Upper lobe of right lung (tissue), 1 donor: ENCODE measurements around the gene DNAH14. TPM values are rescaled to one million over a fixed set of nuclear protein-coding genes. Genes with fewer than 3 reads are reported as not detected.
"Not testable (repeated sequence)": the region's sequence is repeated elsewhere in the genome, so short reads cannot be mapped to it uniquely, and the experiment has no call there.

Experiments used
- ATAC-seq: fragments of 200-7000 bp; cut with Tn5 transposase; one replicate; pipeline ENCODE4 v1.9.1; 2020; ENCODE audit warnings: mild to moderate bottlenecking, moderate library complexity
- DNase-seq: peaks from one replicate; pipeline ENCODE4 v3.0.0-alpha.2; 2020
- H3K27ac ChIP-seq: fragments of 200-600 bp; one replicate; pipeline ENCODE4 v1.8.0; 2022
- H3K27me3 ChIP-seq: fragments of 200-600 bp; one replicate; pipeline ENCODE4 v1.8.0; 2022; ENCODE audit warnings: mild to moderate bottlenecking
- H3K36me3 ChIP-seq: fragments of 200-600 bp; one replicate; pipeline ENCODE4 v1.8.0; 2022
- H3K4me1 ChIP-seq: fragments of 200-600 bp; one replicate; pipeline ENCODE4 v1.8.0; 2022
- H3K4me3 ChIP-seq: fragments of 200-600 bp; one replicate; pipeline ENCODE4 v1.8.0; 2022; ENCODE audit warnings: mild to moderate bottlenecking
- H3K9me3 ChIP-seq: fragments of 200-600 bp; one replicate; pipeline ENCODE4 v1.8.0; 2022
- CTCF ChIP-seq: fragments of 200-600 bp; IDR thresholded peaks from one replicate; pipeline ENCODE4 v1.8.0; 2022; ENCODE audit warnings: antibody characterized with exemption
- intact Hi-C: fragments of 100-400 bp; cut with DNase I; formaldehyde crosslinking; loops from one replicate; pipeline ENCODE4 v1.11.0; 2022
- total RNA-seq: library from RNA; stranded (reverse); fragmentation: NEBNext Ultra II Directional; extraction: Animal tissue kit (Norgen Biotek cat#: 25700); gene quantifications from one replicate; pipeline ENCODE4 v1.2.1, GENCODE V29; 2021
- donor health status: DM: no; HTN: yes; CAD: no; lungs with severe emphysema.

The DNAH14 gene
- total RNA-seq, 1 donor from 2014 or later: 14.9 TPM

- H3K27ac ChIP-seq: no peak overlapping the region
- H3K27me3 ChIP-seq: no peaks in the 10 kb centered on the region
- DNase-seq (no peak), ATAC-seq (no peak)
- no peak overlapping the region for H3K4me3 ChIP-seq
- intact Hi-C loops: no loop called here
- H3K9me3 ChIP-seq: peaks cover 12% of the 10 kb centered on the region
- H3K36me3 ChIP-seq: no peaks in the 10 kb centered on the region
- no peaks in the 10 kb centered on the region for H3K4me1 ChIP-seq
- TF ChIP-seq CTCF: no peak
These were observed 250.2 kb downstream of the DNAH14 start for GRCh38 chr1:225179686-225180085.

- DNase-seq: no peak
- peaks cover 7% of the 10 kb centered on the region for H3K9me3 ChIP-seq
These were observed 253.2 kb downstream of the DNAH14 start for GRCh38 chr1:225182716-225183115.

GRCh38 chr1:225191199-225191753 lies 261.8 kb downstream of the DNAH14 start:
- H3K27ac ChIP-seq: no peak overlapping the region
- intact Hi-C loops: no loop called here
- TF ChIP-seq CTCF: no peak
- no peaks in the 10 kb centered on the region for H3K4me1 ChIP-seq
- H3K36me3 ChIP-seq: no peaks in the 10 kb centered on the region
- H3K4me3 ChIP-seq: no peak overlapping the region
- H3K27me3 ChIP-seq: no peaks in the 10 kb centered on the region
- H3K9me3 ChIP-seq: peaks cover 15% of the 10 kb centered on the region
- DNase-seq: no peak
- no peak for ATAC-seq

More at GRCh38 chr1:225182716-225183115, 253.2 kb downstream of the DNAH14 start:
- intact Hi-C loops: no loop called here
- H3K27ac ChIP-seq: no peak overlapping the region
- no peak for TF ChIP-seq CTCF
- H3K27me3 ChIP-seq: no peaks in the 10 kb centered on the region
- no peaks in the 10 kb centered on the region for H3K36me3 ChIP-seq
- ATAC-seq: no peak
- no peaks in the 10 kb centered on the region for H3K4me1 ChIP-seq
- no peak overlapping the region for H3K4me3 ChIP-seq

GRCh38 chr1:225201447-225201846 lies 272.0 kb downstream of the DNAH14 start:
- no peak overlapping the region for H3K27ac ChIP-seq
- no peaks in the 10 kb centered on the region for H3K36me3 ChIP-seq
- ATAC-seq (no peak), DNase-seq (no peak)
- TF ChIP-seq CTCF: no peak
- no peaks in the 10 kb centered on the region for H3K4me1 ChIP-seq
- intact Hi-C loops: no loop called here
- H3K27me3 ChIP-seq: no peaks in the 10 kb centered on the region
- no peaks in the 10 kb centered on the region for H3K9me3 ChIP-seq
- no peak overlapping the region for H3K4me3 ChIP-seq

- TF ChIP-seq CTCF: no peak
- Histone ChIP-seq H3K9me3 (no peaks in the 10 kb centered on the region), H3K36me3 (no peaks in the 10 kb centered on the region), H3K4me1 (no peaks in the 10 kb centered on the region), H3K4me3 (no peak overlapping the region), H3K27me3 (no peaks in the 10 kb centered on the region), H3K27ac (no peak overlapping the region)
- DNase-seq (no peak), ATAC-seq (no peak)
- intact Hi-C loops: no loop called here
These were observed 278.3 kb downstream of the DNAH14 start for GRCh38 chr1:225207791-225208190.

- no peak for DNase-seq
- H3K4me3 ChIP-seq: no peak overlapping the region
- H3K9me3 ChIP-seq: no peaks in the 10 kb centered on the region
- H3K36me3 ChIP-seq: no peaks in the 10 kb centered on the region
- no peak for ATAC-seq
- no peak for TF ChIP-seq CTCF
- H3K27me3 ChIP-seq: no peaks in the 10 kb centered on the region
- intact Hi-C loops: no loop called here
- no peak overlapping the region for H3K27ac ChIP-seq
- no peaks in the 10 kb centered on the region for H3K4me1 ChIP-seq
These were observed 279.7 kb downstream of the DNAH14 start for GRCh38 chr1:225209153-225209552.

- H3K27ac ChIP-seq: not testable (repeated sequence)
These were observed 280.7 kb downstream of the DNAH14 start for GRCh38 chr1:225210180-225210579.

GRCh38 chr1:225211694-225212442 lies 282.4 kb downstream of the DNAH14 start:
- H3K36me3 ChIP-seq, ATAC-seq, intact Hi-C loops, H3K27me3 ChIP-seq, DNase-seq, H3K4me1 ChIP-seq, H3K4me3 ChIP-seq, H3K9me3 ChIP-seq, H3K27ac ChIP-seq: not testable (repeated sequence)

More at GRCh38 chr1:225210180-225210579, 280.7 kb downstream of the DNAH14 start:
- H3K27me3 ChIP-seq, ATAC-seq, H3K4me3 ChIP-seq, intact Hi-C loops, H3K4me1 ChIP-seq, DNase-seq, H3K36me3 ChIP-seq, H3K9me3 ChIP-seq: not testable (repeated sequence)
